HFFc6 (cell line): ENCODE data around the gene RNF208. TPM values are rescaled to one million over a fixed set of nuclear protein-coding genes. Genes with fewer than 3 reads are reported as not detected.
"Not testable (repeated sequence)": the region's sequence is repeated elsewhere in the genome, so short reads cannot be mapped to it uniquely, and the experiment has no call there.

Source experiments
- DNase-seq: peaks from one replicate; pipeline ENCODE4 v3.0.0-alpha.2; 2018
- H3K27ac Mint-ChIP-seq: 2 replicates; pipeline ENCODE4 v1.8.0; 2020; ENCODE audit warnings: mild to moderate bottlenecking, mixed read lengths
- H3K27me3 Mint-ChIP-seq: 2 replicates; pipeline ENCODE4 v1.8.0; 2021; ENCODE audit warnings: mild to moderate bottlenecking, moderate library complexity, mixed read lengths; ENCODE audit not compliant: insufficient read depth
- H3K36me3 Mint-ChIP-seq: 2 replicates; pipeline ENCODE4 v1.8.0; 2021; ENCODE audit warnings: low read depth, mixed read lengths
- H3K4me1 Mint-ChIP-seq: 2 replicates; pipeline ENCODE4 v1.8.0; 2020; ENCODE audit warnings: low read depth, mixed read lengths
- H3K4me3 Mint-ChIP-seq: 2 replicates; pipeline ENCODE4 v1.8.0; 2020; ENCODE audit warnings: mild to moderate bottlenecking, moderate library complexity, mixed read lengths
- H3K9me3 Mint-ChIP-seq: 2 replicates; pipeline ENCODE4 v1.8.0; 2020; ENCODE audit warnings: mild to moderate bottlenecking, mixed read lengths
- CTCF ChIP-seq: fragments of 200-600 bp; sonication (generic); IDR thresholded peaks from 2 replicates; pipeline ENCODE4 v1.5.0; 2021; ENCODE audit warnings: antibody characterized with exemption, mild to moderate bottlenecking
- total RNA-seq, 6 experiments: library from RNA; stranded (reverse); fragmentation: NEBNext Ultra II Directional; extraction: Animal tissue kit (Norgen Biotek cat#: 25700); gene quantifications; 2 replicates in 1 of 6; 3 replicates in 5 of 6; pipeline ENCODE4 v1.2.3, GENCODE V29; 2021

RNF208 gene
- total RNA-seq, 6 experiments from 2014 or later: 2.5 to 3.8 (median 3.4) TPM

- peaks cover 24% of the 10 kb centered on the region for H3K27me3 Mint-ChIP-seq
- H3K4me3 Mint-ChIP-seq: peak overlapping the region; percentile 94
- H3K27ac Mint-ChIP-seq: peak overlapping the region; percentile 89
- H3K9me3 Mint-ChIP-seq: peaks cover 11% of the 10 kb centered on the region
- no peak for DNase-seq
- no peak for TF ChIP-seq CTCF
- H3K36me3 Mint-ChIP-seq: peaks cover 21% of the 10 kb centered on the region
- peaks cover 31% of the 10 kb centered on the region for H3K4me1 Mint-ChIP-seq
Measured at GRCh38 chr9:137242269-137243203, 20.5 kb upstream of the RNF208 start.

GRCh38 chr9:137241490-137242268 lies 19.6 kb upstream of the RNF208 start:
- H3K36me3 Mint-ChIP-seq: peaks cover 21% of the 10 kb centered on the region
- H3K27ac Mint-ChIP-seq: peak overlapping the region; percentile 89
- H3K4me3 Mint-ChIP-seq: peak overlapping the region; percentile 94
- H3K27me3 Mint-ChIP-seq: peaks cover 21% of the 10 kb centered on the region
- peaks cover 11% of the 10 kb centered on the region for H3K9me3 Mint-ChIP-seq
- TF ChIP-seq CTCF: no peak
- DNase-seq: peak; percentile 28
- peaks cover 31% of the 10 kb centered on the region for H3K4me1 Mint-ChIP-seq

GRCh38 chr9:137240841-137241489 lies 18.9 kb upstream of the RNF208 start, which contains the start of gene TUBB4B:
Gene TUBB4B (plus strand): TSS chr9:137241287. CDS start chr9:137241361, 74 bp downstream.
- Mint-ChIP-seq H3K4me1 (peaks cover 31% of the 10 kb centered on the region), H3K27me3 (peaks cover 21% of the 10 kb centered on the region), H3K4me3 (peak within 1 kb of the TSS; percentile 94), H3K36me3 (peaks cover 21% of the 10 kb centered on the region), H3K9me3 (peaks cover 11% of the 10 kb centered on the region), H3K27ac (peak within 1 kb of the TSS; percentile 93)
- DNase-seq: peak; percentile 100
- TF ChIP-seq CTCF: no peak

GRCh38 chr9:137240318-137240840 lies 18.3 kb upstream of the RNF208 start:
- peaks cover 11% of the 10 kb centered on the region for H3K9me3 Mint-ChIP-seq
- DNase-seq: peak; percentile 56
- peaks cover 21% of the 10 kb centered on the region for H3K36me3 Mint-ChIP-seq
- TF ChIP-seq CTCF: peak; percentile 33; the same call in 1 of the 2 replicates
- H3K4me1 Mint-ChIP-seq: peaks cover 31% of the 10 kb centered on the region
- peaks cover 21% of the 10 kb centered on the region for H3K27me3 Mint-ChIP-seq
- peak overlapping the region; percentile 92 for H3K4me3 Mint-ChIP-seq
- H3K27ac Mint-ChIP-seq: peak overlapping the region; percentile 93

GRCh38 chr9:137239541-137240200 lies 17.6 kb upstream of the RNF208 start:
- Mint-ChIP-seq H3K27me3 (peaks cover 21% of the 10 kb centered on the region), H3K36me3 (peaks cover 21% of the 10 kb centered on the region), H3K4me1 (peaks cover 31% of the 10 kb centered on the region), H3K9me3 (peaks cover 11% of the 10 kb centered on the region), H3K27ac (peak overlapping the region; percentile 93), H3K4me3 (peak overlapping the region; percentile 92)
- DNase-seq: not testable (repeated sequence)
